ENCODE results near the gene CYLD. TPM values are rescaled to one million over a fixed set of nuclear protein-coding genes. Genes with fewer than 3 reads are reported as not detected.

CYLD gene
- polyA plus RNA-seq, 1 donor from 2014 or later = 27.6 TPM

GRCh38 chr16:50695017-50696000 lies 46.6 kb upstream of the CYLD start:
- no peaks in the 10 kb centered on the region for H3K79me2 ChIP-seq (replicated peaks; ENCODE audit: insufficient read depth, low read length)
- H3K9me2 ChIP-seq (ENCODE audit: insufficient read depth, low read length) = no peaks in the 10 kb centered on the region
- no peaks in the 10 kb centered on the region for H3K36me3 ChIP-seq (ENCODE audit: insufficient read depth, low read length)
- no peak overlapping the region for H2AFZ ChIP-seq (ENCODE audit: low read depth, low read length)
- H4K20me1 ChIP-seq (ENCODE audit: insufficient read depth) = no peaks in the 10 kb centered on the region
- H3K27ac ChIP-seq (ENCODE audit: low read length) = no peak overlapping the region
- no peak overlapping the region for H3K4me2 ChIP-seq (ENCODE audit: low read length)
- H3K9ac ChIP-seq (ENCODE audit: low read length) = no peak overlapping the region
- H3K4me3 ChIP-seq (ENCODE audit: low read length) = no peak overlapping the region
- H3F3A ChIP-seq (ENCODE audit: insufficient read depth, low read length, poor library complexity, severe bottlenecking) = no peaks in the 10 kb centered on the region
- peaks cover 17% of the 10 kb centered on the region for H3K27me3 ChIP-seq (ENCODE audit: insufficient read depth, low read depth, low read length)
- no peaks in the 10 kb centered on the region for H3K9me3 ChIP-seq (ENCODE audit: low read length)
- no peak for TF ChIP-seq CTCF (IDR thresholded peaks at IDR 0.05; ENCODE audit: poor library complexity, severe bottlenecking)
- no peak for TF ChIP-seq TAF1 (IDR thresholded peaks at IDR 0.05; ENCODE audit: low read depth)
- no peak for TF ChIP-seq EZH2 (IDR thresholded peaks at IDR 0.05; ENCODE audit: borderline replicate concordance, insufficient read depth, low read length, poor library complexity, severe bottlenecking)
- TF ChIP-seq RAD21 (conservative IDR thresholded peaks at IDR 0.05) = no peak
- no peak for TF ChIP-seq POLR2AphosphoS5 (IDR thresholded peaks at IDR 0.05)
- no peak for TF ChIP-seq REST (IDR thresholded peaks at IDR 0.05; ENCODE audit: borderline replicate concordance)

GRCh38 chr16:50696126-50696525 lies 45.8 kb upstream of the CYLD start:
- Histone ChIP-seq H3K27me3 (ENCODE audit: insufficient read depth, low read depth, low read length) (peaks cover 17% of the 10 kb centered on the region), H3K79me2 (replicated peaks; ENCODE audit: insufficient read depth, low read length) (no peaks in the 10 kb centered on the region), H3K4me2 (ENCODE audit: low read length) (no peak overlapping the region), H3K36me3 (ENCODE audit: insufficient read depth, low read length) (no peaks in the 10 kb centered on the region), H2AFZ (ENCODE audit: low read depth, low read length) (no peak overlapping the region), H3K9ac (ENCODE audit: low read length) (no peak overlapping the region), H3K9me2 (ENCODE audit: insufficient read depth, low read length) (no peaks in the 10 kb centered on the region), H3K9me3 (ENCODE audit: low read length) (no peaks in the 10 kb centered on the region), H3K27ac (ENCODE audit: low read length) (no peak overlapping the region), H3F3A (ENCODE audit: insufficient read depth, low read length, poor library complexity, severe bottlenecking) (no peaks in the 10 kb centered on the region), H4K20me1 (ENCODE audit: insufficient read depth) (no peaks in the 10 kb centered on the region), H3K4me3 (ENCODE audit: low read length) (no peak overlapping the region)
- TF ChIP-seq REST (IDR thresholded peaks at IDR 0.05; ENCODE audit: borderline replicate concordance) = no peak
- no peak for TF ChIP-seq EP300 (conservative IDR thresholded peaks at IDR 0.05; ENCODE audit: poor library complexity, severe bottlenecking)
- no peak for TF ChIP-seq MXI1 (conservative IDR thresholded peaks at IDR 0.05; ENCODE audit: poor library complexity, severe bottlenecking)
- TF ChIP-seq SMC3 (conservative IDR thresholded peaks at IDR 0.05; ENCODE audit: poor library complexity) = no peak

Measured in neural cell (in vitro differentiated cells).